ENCODE measurements around the gene CASQ1.

The CASQ1 gene

DNA sequence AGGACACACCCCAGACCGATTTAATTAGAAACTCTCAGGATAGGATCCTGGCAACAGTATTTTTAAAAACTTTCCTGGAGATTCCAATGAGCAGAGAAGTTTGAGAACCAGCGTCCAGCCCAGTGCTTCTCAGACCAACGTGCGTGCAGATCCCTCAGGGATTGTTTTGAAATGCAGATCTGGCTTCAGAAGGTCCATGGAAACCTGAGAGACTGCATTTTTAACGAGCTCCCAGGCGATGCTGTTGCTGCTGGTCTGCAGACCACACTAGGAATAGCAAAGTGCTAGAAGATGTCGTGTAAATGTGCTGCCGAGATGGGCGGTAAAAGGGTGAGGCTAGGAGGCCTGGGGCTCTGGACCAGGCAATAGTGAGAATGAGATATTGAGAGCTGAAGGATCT, 18.4 kb upstream of the CASQ1 start:
- TF ChIP-seq POLR2AphosphoS5 (IDR thresholded peaks at IDR 0.05; ENCODE audit: borderline replicate concordance, low read depth, low read length), result no peak
- TF ChIP-seq FOXP2 (optimal IDR thresholded peaks at IDR 0.05; ENCODE audit: control extremely low read depth, extremely low read length, insufficient read depth), result no peak
- TF ChIP-seq EZH2 (IDR thresholded peaks at IDR 0.05), result no peak
- H3K36me3 ChIP-seq (ENCODE audit: insufficient read depth, low read length), result no peaks in the 10 kb centered on the region
- no peak for DNase-seq (ENCODE audit: low read depth, low spot score)
- no peak overlapping the region for H3K4me3 ChIP-seq
- no peaks in the 10 kb centered on the region for H3K9me3 ChIP-seq (ENCODE audit: low read depth, low read length)
- no peak overlapping the region for H3K9ac ChIP-seq (ENCODE audit: insufficient read length)
- no peak overlapping the region for H3K27ac ChIP-seq

DNA sequence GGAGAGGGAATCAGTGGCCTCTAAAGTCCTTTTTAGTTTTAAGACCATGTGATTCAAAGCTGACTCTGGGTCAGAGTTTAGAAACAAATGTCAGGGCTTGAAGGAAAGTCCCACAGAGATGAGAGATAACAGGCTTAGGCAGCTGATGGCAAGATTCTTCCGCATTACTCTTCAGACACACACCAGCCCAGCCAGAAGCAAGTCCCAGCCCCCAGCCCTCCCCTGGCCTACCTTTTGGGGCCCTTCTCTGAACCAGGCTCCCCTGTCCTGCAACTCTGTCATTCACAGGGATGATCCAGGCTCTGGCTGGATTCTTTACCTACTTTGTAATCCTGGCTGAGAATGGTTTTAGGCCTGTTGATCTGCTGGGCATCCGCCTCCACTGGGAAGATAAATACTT, 13.1 kb upstream of the CASQ1 start:
- H3K36me3 ChIP-seq (ENCODE audit: insufficient read depth, low read length), result no peaks in the 10 kb centered on the region
- no peaks in the 10 kb centered on the region for H3K9me3 ChIP-seq (ENCODE audit: low read depth, low read length)
- H3K9ac ChIP-seq (ENCODE audit: insufficient read length), result no peak overlapping the region
- no peak overlapping the region for H3K27ac ChIP-seq
- H3K4me3 ChIP-seq, result no peak overlapping the region
- no peak for DNase-seq (ENCODE audit: low read depth, low spot score)
- TF ChIP-seq POLR2AphosphoS5 (IDR thresholded peaks at IDR 0.05; ENCODE audit: borderline replicate concordance, low read depth, low read length) (no peak), EZH2 (IDR thresholded peaks at IDR 0.05) (no peak)

DNA sequence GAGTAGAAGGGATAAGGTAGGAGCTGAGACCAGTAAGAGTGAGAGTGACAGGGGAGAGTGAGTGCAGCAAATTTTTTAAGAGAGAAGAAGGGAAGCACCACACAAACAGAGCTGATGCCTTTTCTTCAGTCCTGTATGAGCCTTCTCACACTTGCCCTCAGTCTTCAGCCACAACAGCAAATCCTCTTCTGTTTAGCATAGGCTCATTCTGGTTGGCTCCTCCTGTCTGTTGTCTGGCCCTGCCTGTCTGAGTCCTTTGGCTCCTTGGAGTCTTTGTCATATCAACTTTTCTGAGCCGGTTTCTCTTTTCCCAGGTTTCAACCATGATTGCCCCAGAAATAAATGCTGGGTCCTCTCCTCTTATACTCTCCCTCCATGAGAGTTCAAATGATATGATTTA, 12.7 kb upstream of the CASQ1 start:
- Histone ChIP-seq H3K27ac (no peak overlapping the region), H3K4me3 (no peak overlapping the region), H3K9me3 (ENCODE audit: low read depth, low read length) (no peaks in the 10 kb centered on the region), H3K36me3 (ENCODE audit: insufficient read depth, low read length) (no peaks in the 10 kb centered on the region), H3K9ac (ENCODE audit: insufficient read length) (no peak overlapping the region)
- TF ChIP-seq POLR2AphosphoS5 (IDR thresholded peaks at IDR 0.05; ENCODE audit: borderline replicate concordance, low read depth, low read length) (no peak), EZH2 (IDR thresholded peaks at IDR 0.05) (no peak), FOXP2 (optimal IDR thresholded peaks at IDR 0.05; ENCODE audit: control extremely low read depth, extremely low read length, insufficient read depth) (no peak)
- DNase-seq (ENCODE audit: low read depth, low spot score), result no peak

DNA sequence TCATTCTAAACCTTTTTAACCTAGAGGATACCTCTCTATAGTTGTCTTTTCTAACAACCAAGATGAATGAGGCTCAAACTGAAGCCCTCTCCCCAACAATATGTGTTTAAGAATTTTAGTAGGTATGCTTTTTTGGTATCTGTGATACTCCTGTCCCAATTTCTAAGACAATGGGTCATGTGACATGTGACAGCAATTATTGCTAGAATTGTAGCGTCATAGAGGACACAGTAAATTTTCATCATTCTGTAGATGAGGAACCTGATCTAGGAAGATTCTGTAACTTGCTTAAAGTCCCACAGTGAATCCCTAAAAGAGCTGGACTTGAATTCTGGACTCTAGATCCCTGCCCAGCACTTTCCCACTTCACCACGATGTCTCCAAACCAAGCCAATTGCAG, 11.6 kb upstream of the CASQ1 start:
- no peak for DNase-seq (ENCODE audit: low read depth, low spot score)
- H3K27ac ChIP-seq, result no peak overlapping the region
- no peak overlapping the region for H3K4me3 ChIP-seq
- H3K36me3 ChIP-seq (ENCODE audit: insufficient read depth, low read length), result no peaks in the 10 kb centered on the region
- TF ChIP-seq FOXP2 (optimal IDR thresholded peaks at IDR 0.05; ENCODE audit: control extremely low read depth, extremely low read length, insufficient read depth), result no peak
- no peak for TF ChIP-seq POLR2AphosphoS5 (IDR thresholded peaks at IDR 0.05; ENCODE audit: borderline replicate concordance, low read depth, low read length)
- no peak overlapping the region for H3K9ac ChIP-seq (ENCODE audit: insufficient read length)
- no peaks in the 10 kb centered on the region for H3K9me3 ChIP-seq (ENCODE audit: low read depth, low read length)

DNA sequence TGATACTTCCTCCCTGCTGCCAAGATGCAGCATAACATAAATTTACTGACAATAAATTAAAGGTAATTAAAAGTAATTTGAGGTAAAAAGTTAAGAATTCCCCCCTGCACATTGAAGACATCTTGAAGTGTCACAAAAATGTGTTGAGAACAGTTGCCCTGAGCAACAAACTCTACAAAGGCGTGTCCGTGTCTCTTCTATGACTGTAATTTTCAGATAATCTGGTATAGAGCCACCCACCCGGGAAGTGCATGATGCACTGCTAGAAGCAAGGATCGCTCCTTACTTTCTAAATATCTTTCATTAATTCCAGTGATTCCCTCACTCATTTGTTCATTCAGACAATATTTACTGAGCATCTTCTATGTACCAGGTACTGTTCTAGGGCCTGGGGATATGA, 11.0 kb upstream of the CASQ1 start:
- no peak for TF ChIP-seq EZH2 (IDR thresholded peaks at IDR 0.05)
- TF ChIP-seq FOXP2 (optimal IDR thresholded peaks at IDR 0.05; ENCODE audit: control extremely low read depth, extremely low read length, insufficient read depth), result no peak
- TF ChIP-seq POLR2AphosphoS5 (IDR thresholded peaks at IDR 0.05; ENCODE audit: borderline replicate concordance, low read depth, low read length), result no peak
- H3K9me3 ChIP-seq (ENCODE audit: low read depth, low read length), result no peaks in the 10 kb centered on the region

DNA sequence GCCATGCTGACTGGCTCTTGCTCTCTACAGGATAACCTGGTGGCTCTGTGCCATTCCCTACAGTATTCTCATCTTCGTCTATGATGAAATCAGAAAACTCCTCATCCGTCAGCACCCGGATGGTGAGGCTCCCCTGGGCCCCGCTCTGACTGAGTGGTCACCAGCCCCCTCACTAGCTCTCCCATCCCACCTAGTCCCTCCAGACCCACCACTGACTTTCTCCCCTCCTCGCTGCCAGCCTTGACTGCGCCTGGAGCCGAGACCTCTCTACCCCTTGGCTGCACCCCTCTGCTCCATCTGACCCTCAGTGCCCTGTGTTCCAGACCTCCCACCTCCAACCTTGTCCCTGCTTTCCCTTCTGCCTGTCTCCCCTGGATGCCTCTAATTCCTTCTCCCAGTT, 4.1 kb upstream of the CASQ1 start:
- H3K4me3 ChIP-seq, result no peak overlapping the region
- no peaks in the 10 kb centered on the region for H3K36me3 ChIP-seq (ENCODE audit: insufficient read depth, low read length)
- no peaks in the 10 kb centered on the region for H3K9me3 ChIP-seq (ENCODE audit: low read depth, low read length)
- no peak for DNase-seq (ENCODE audit: low read depth, low spot score)
- no peak overlapping the region for H3K27ac ChIP-seq
- TF ChIP-seq POLR2AphosphoS5 (IDR thresholded peaks at IDR 0.05; ENCODE audit: borderline replicate concordance, low read depth, low read length) (no peak), EZH2 (IDR thresholded peaks at IDR 0.05) (no peak), FOXP2 (optimal IDR thresholded peaks at IDR 0.05; ENCODE audit: control extremely low read depth, extremely low read length, insufficient read depth) (no peak)
- no peak overlapping the region for H3K9ac ChIP-seq (ENCODE audit: insufficient read length)

More for the DNA sequence above, 11.0 kb upstream of the CASQ1 start:
- no peak overlapping the region for H3K9ac ChIP-seq (ENCODE audit: insufficient read length)
- H3K27ac ChIP-seq, result no peak overlapping the region
- no peaks in the 10 kb centered on the region for H3K36me3 ChIP-seq (ENCODE audit: insufficient read depth, low read length)
- no peak for DNase-seq (ENCODE audit: low read depth, low spot score)
- H3K4me3 ChIP-seq, result no peak overlapping the region

DNA sequence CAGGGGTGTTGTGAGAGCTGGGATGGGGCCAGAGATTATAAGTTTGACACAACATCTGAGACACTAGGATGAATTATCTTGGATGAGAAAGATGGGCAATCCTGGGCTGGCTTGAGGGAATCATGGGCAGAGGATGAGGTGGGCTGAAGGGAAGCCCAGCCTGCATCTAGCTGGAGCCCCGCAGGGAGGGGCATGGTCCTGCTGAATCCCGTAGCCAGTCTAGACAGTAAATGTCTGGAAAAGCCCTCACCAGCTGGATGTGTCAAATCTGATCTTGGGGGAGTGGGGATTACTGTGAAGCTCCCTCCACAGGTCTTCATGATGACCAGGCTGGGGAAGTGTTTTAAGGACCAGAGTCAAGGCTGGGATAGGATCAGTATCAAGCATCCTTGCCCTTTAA, 3.6 kb upstream of the CASQ1 start:
- Histone ChIP-seq H3K27ac (no peak overlapping the region), H3K36me3 (ENCODE audit: insufficient read depth, low read length) (no peaks in the 10 kb centered on the region), H3K9ac (ENCODE audit: insufficient read length) (no peak overlapping the region), H3K4me3 (no peak overlapping the region), H3K9me3 (ENCODE audit: low read depth, low read length) (no peaks in the 10 kb centered on the region)
- DNase-seq (ENCODE audit: low read depth, low spot score), result no peak
- no peak for TF ChIP-seq EZH2 (IDR thresholded peaks at IDR 0.05)
- TF ChIP-seq FOXP2 (optimal IDR thresholded peaks at IDR 0.05; ENCODE audit: control extremely low read depth, extremely low read length, insufficient read depth), result no peak
- no peak for TF ChIP-seq POLR2AphosphoS5 (IDR thresholded peaks at IDR 0.05; ENCODE audit: borderline replicate concordance, low read depth, low read length)

DNA sequence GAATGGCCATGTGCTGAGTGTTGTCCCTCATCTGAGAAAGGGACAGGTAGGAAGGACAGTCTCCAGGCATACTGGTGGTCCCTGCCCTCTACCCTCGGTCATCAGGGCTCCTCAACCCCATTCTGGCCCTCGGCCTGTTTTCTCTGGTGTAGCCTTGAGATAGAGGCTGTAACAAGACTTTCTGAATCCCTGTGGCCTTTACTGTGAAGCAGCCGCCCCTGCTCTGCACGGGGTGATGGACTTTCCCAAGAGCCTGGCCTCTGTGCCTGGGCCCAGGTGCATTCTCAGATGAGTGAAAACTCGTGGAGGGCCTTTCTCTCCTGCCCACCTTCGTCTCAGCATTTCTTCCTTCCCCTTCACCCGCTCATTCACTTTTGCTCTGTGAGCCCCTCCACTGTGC, 3.0 kb upstream of the CASQ1 start:
- Histone ChIP-seq H3K9ac (ENCODE audit: insufficient read length) (no peak overlapping the region), H3K27ac (no peak overlapping the region), H3K4me3 (no peak overlapping the region), H3K36me3 (ENCODE audit: insufficient read depth, low read length) (no peaks in the 10 kb centered on the region), H3K9me3 (ENCODE audit: low read depth, low read length) (no peaks in the 10 kb centered on the region)
- no peak for DNase-seq (ENCODE audit: low read depth, low spot score)
- TF ChIP-seq EZH2 (IDR thresholded peaks at IDR 0.05) (no peak), FOXP2 (optimal IDR thresholded peaks at IDR 0.05; ENCODE audit: control extremely low read depth, extremely low read length, insufficient read depth) (no peak), POLR2AphosphoS5 (IDR thresholded peaks at IDR 0.05; ENCODE audit: borderline replicate concordance, low read depth, low read length) (no peak)

DNA sequence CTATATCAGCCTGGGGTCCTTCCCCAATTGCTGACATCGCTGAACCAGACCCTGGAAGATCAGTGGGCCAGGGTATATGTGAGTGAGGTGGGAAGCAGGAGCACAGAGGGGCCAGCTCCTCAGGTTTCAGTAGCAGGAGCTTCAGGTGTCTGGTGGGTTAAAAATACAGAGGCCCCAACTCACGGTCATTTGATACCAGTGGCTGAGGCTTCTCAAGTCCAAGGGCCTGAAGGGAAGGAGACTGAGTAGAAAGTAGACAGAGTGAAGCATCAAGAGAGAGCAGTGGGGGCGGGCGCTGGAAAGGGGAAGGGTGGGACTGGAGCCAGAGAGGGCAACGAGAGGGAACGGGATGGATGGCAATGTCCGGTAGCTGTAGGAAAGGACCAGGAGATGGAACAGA, 2.0 kb upstream of the CASQ1 start:
- Histone ChIP-seq H3K9me3 (ENCODE audit: low read depth, low read length) (no peaks in the 10 kb centered on the region), H3K4me3 (no peak overlapping the region), H3K36me3 (ENCODE audit: insufficient read depth, low read length) (no peaks in the 10 kb centered on the region), H3K27ac (no peak overlapping the region), H3K9ac (ENCODE audit: insufficient read length) (no peak overlapping the region)
- no peak for DNase-seq (ENCODE audit: low read depth, low spot score)
- TF ChIP-seq FOXP2 (optimal IDR thresholded peaks at IDR 0.05; ENCODE audit: control extremely low read depth, extremely low read length, insufficient read depth) (no peak), POLR2AphosphoS5 (IDR thresholded peaks at IDR 0.05; ENCODE audit: borderline replicate concordance, low read depth, low read length) (no peak), EZH2 (IDR thresholded peaks at IDR 0.05) (no peak)
